HUDEP-2 (cell line): ENCODE data around the gene MYO1A.
"Not testable (repeated sequence)": the region's sequence is repeated elsewhere in the genome, so short reads cannot be mapped to it uniquely, and the experiment has no call there.

Experiments
- DNase-seq, 76 experiments: peaks; one replicate each; lab custom pipeline; 2025; ENCODE audit not compliant: unreplicated experiment in 76 of 76; lab: John Stamatoyannopoulos, UW

MYO1A gene

GRCh38 chr12:57087691-57088353 is 37.9 kb upstream of the MYO1A start:
- DNase-seq, result peak in 67 of 76 experiments; percentile 13 to 89 (median 66)

- DNase-seq, result peak in 73 of 76 experiments; percentile 24 to 92 (median 79)
Observed at GRCh38 chr12:57087010-57087690, 37.2 kb upstream of the MYO1A start.

- peak in 41 of 76 experiments; percentile 9 to 62 (median 34) for DNase-seq
Observed at GRCh38 chr12:57086493-57087009, 36.6 kb upstream of the MYO1A start.

- peak in 52 of 76 experiments; percentile 19 to 78 (median 42) for DNase-seq
Observed at GRCh38 chr12:57085999-57086492, 36.1 kb upstream of the MYO1A start.

GRCh38 chr12:57080855-57081254 is 30.9 kb upstream of the MYO1A start:
- no peak for DNase-seq

GRCh38 chr12:57079821-57080220 is 29.9 kb upstream of the MYO1A start:
- DNase-seq, result no peak

GRCh38 chr12:57078519-57079404 is 28.8 kb upstream of the MYO1A start, which contains the start of gene NEMP1:
NEMP1 (minus strand) TSS chr12:57078791; CDS start chr12:57078745, 46 bp downstream.
- peak in 75 of 76 experiments; percentile 49 to 100 (median 98) for DNase-seq

GRCh38 chr12:57073566-57074450 is 23.9 kb upstream of the MYO1A start:
- not testable (repeated sequence) for DNase-seq

GRCh38 chr12:57072661-57073060 is 22.7 kb upstream of the MYO1A start:
- DNase-seq, result no peak

GRCh38 chr12:57069523-57069922 is 19.6 kb upstream of the MYO1A start:
- peak in 52 of 76 experiments; percentile 5 to 76 (median 47) for DNase-seq

- no peak for DNase-seq
Observed at GRCh38 chr12:57066245-57066644, 16.3 kb upstream of the MYO1A start.

- DNase-seq, result no peak
Observed at GRCh38 chr12:57063991-57064685, 14.2 kb upstream of the MYO1A start.

- DNase-seq, result no peak
Observed at GRCh38 chr12:57058454-57058853, 8.5 kb upstream of the MYO1A start.

GRCh38 chr12:57057067-57057751 is 7.3 kb upstream of the MYO1A start:
- no peak for DNase-seq

GRCh38 chr12:57055824-57056223 is 5.9 kb upstream of the MYO1A start:
- no peak for DNase-seq

GRCh38 chr12:57053901-57054300 is 4.0 kb upstream of the MYO1A start:
- DNase-seq, result not testable (repeated sequence)

GRCh38 chr12:57053146-57053545 is 3.2 kb upstream of the MYO1A start:
- DNase-seq, result not testable (repeated sequence)

- DNase-seq, result no peak
Observed at GRCh38 chr12:57051011-57051410, 1.1 kb upstream of the MYO1A start.

- DNase-seq, result no peak
Observed at GRCh38 chr12:57049119-57049446, 846 bp downstream of the MYO1A start.
